ENCODE data around the gene AFMID.
"Not testable (repeated sequence)": the region's sequence is repeated elsewhere in the genome, so short reads cannot be mapped to it uniquely, and the experiment has no call there.

Gene AFMID

GRCh38 chr17:78230996-78231935 is 44.1 kb downstream of the AFMID start, which contains the start of gene TMEM235:
TMEM235 (plus strand) TSS chr17:78231631; CDS start chr17:78232024, 393 bp downstream.
- DNase-seq = no peak
- in situ Hi-C loops (cut with HindIII; ENCODE audit: low pct_ligation_motif_present, low pct_unique_long_range_greater_than_20kb, low sequenced_read_pairs) = no loop called here

DNA sequence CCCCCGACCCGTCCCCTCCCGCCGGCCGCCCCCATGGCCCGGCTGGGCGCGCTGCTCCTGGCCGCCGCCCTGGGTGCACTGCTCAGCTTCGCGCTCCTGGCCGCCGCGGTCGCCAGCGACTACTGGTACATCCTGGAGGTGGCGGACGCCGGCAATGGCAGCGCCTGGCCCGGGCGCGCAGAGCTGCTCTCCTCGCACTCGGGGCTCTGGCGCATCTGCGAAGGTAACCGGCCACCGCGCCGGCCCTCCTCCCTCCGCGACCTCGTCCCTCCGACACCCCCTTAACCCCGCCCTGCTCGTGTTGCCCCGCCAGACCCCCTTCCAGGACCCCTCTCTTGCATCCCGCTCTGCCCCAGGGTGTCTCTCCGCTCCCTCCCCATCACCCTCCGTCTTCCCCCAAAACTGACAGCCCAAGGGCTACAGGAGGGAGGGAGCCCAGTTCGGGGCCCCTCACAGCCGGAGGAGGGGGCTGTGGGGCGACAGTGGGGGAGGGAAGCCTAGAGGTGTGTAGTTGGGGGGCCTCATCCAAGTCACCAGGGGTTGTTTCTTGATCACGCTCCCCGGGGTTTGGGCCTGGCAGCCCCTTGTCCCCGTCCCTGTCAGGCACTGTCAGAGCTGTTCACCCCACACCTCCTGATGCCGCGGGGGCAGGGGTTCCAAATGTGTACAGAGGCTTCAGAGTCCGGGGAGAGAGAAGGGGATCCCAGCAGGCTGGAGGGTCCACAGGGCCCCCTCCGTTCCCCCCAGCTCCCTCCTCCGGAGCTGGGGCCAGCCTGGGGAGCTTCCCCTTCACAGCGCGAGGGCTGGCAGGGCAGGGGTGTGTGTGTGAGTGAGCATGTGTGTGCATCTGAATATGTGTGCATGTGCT is 45.1 kb downstream of the AFMID start:
- in situ Hi-C loops (cut with HindIII; ENCODE audit: low pct_ligation_motif_present, low pct_unique_long_range_greater_than_20kb, low sequenced_read_pairs) = no loop called here
- no peak for DNase-seq

DNA sequence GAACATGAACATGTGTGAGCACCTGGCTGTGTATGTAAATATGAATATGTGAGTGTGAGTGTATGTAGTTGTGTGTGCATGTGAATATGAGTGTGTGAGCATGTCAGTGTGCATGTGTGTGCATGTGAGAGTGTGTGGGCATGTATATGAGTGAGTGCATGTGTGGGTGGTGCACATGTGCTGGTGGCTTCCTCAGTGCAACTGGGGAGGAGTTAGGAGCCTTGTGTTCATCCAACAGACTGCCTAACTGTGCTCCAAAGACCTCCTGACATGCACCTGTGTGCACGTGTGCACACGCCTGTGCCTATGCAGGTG is 45.7 kb downstream of the AFMID start:
- DNase-seq = no peak
- in situ Hi-C loops (cut with HindIII; ENCODE audit: low pct_ligation_motif_present, low pct_unique_long_range_greater_than_20kb, low sequenced_read_pairs) = no loop called here

GRCh38 chr17:78233678-78234077 is 46.5 kb downstream of the AFMID start:
- in situ Hi-C loops (cut with HindIII; ENCODE audit: low pct_ligation_motif_present, low pct_unique_long_range_greater_than_20kb, low sequenced_read_pairs) = no loop called here
- no peak for DNase-seq

DNA sequence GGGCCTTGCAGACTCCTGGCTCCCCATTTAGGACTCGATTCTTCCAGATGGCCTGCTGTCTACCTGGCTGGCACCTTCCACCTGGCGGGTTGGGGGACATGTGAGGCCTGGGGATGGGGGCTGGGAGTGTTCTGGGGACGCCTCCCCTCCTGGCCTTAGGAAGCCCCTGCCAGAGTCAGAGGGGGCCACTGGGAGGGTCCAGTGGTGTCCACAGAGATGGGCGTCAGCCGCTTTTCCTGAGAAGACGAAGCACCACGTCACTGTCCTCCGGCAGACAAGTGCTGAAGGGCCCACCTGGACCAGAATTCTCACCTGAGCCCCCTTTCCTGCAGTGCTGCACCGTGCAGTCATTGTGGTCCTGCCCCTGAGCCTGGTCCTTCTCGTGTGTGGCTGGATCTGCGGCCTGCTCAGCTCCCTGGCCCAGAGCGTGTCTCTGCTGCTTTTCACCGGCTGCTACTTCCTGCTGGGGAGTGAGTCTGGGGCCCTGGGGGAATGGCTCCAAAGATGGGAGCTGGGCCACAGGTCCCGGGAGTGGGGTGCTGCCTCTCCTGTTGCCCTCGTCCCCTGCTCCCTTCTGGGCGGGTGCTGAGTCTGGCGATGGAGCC is 47.2 kb downstream of the AFMID start:
- in situ Hi-C loops (cut with HindIII; ENCODE audit: low pct_ligation_motif_present, low pct_unique_long_range_greater_than_20kb, low sequenced_read_pairs) = no loop called here
- no peak for DNase-seq

DNA sequence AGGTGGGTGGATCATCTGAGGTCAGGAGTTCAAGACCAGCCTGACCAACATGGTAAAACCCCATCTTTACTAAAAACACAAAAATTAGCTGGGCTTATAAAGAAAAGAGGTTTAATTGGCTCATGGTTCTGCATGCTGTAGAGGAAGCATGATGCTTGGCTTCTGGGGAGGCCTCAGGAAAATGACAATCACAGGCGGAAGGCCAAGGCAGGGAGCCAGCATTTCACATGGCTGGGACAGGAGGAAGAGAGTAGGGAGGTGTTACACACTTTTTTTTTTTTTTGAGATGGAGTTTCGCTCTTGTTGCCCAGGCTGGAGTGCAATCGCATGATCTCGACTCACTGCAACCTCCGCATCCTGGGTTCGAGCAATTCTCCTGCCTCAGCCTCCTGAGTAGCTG is 47.9 kb downstream of the AFMID start:
- DNase-seq; in situ Hi-C loops (cut with HindIII; ENCODE audit: low pct_ligation_motif_present, low pct_unique_long_range_greater_than_20kb, low sequenced_read_pairs): not testable (repeated sequence)

- DNase-seq = no peak
- in situ Hi-C loops (cut with HindIII; ENCODE audit: low pct_ligation_motif_present, low pct_unique_long_range_greater_than_20kb, low sequenced_read_pairs) = no loop called here
Observed at GRCh38 chr17:78235885-78236284, 48.7 kb downstream of the AFMID start.

- in situ Hi-C loops (cut with HindIII; ENCODE audit: low pct_ligation_motif_present, low pct_unique_long_range_greater_than_20kb, low sequenced_read_pairs) = no loop called here
- no peak for DNase-seq
Observed at GRCh38 chr17:78236362-78237127, 49.4 kb downstream of the AFMID start.

- in situ Hi-C loops (cut with HindIII; ENCODE audit: low pct_ligation_motif_present, low pct_unique_long_range_greater_than_20kb, low sequenced_read_pairs) = no loop called here
- no peak for DNase-seq
Observed at GRCh38 chr17:78237401-78238012, 50.3 kb downstream of the AFMID start.

GRCh38 chr17:78238823-78239488 is 51.8 kb downstream of the AFMID start:
- in situ Hi-C loops (cut with HindIII; ENCODE audit: low pct_ligation_motif_present, low pct_unique_long_range_greater_than_20kb, low sequenced_read_pairs) = no loop called here

GRCh38 chr17:78239489-78239931 is 52.3 kb downstream of the AFMID start:
- in situ Hi-C loops (cut with HindIII; ENCODE audit: low pct_ligation_motif_present, low pct_unique_long_range_greater_than_20kb, low sequenced_read_pairs) = no loop called here
- DNase-seq = no peak

More at GRCh38 chr17:78238823-78239488, 51.8 kb downstream of the AFMID start:
- no peak for DNase-seq

GRCh38 chr17:78240012-78240655 is 53.0 kb downstream of the AFMID start:
- in situ Hi-C loops (cut with HindIII; ENCODE audit: low pct_ligation_motif_present, low pct_unique_long_range_greater_than_20kb, low sequenced_read_pairs) = no loop called here
- DNase-seq = no peak

DNA sequence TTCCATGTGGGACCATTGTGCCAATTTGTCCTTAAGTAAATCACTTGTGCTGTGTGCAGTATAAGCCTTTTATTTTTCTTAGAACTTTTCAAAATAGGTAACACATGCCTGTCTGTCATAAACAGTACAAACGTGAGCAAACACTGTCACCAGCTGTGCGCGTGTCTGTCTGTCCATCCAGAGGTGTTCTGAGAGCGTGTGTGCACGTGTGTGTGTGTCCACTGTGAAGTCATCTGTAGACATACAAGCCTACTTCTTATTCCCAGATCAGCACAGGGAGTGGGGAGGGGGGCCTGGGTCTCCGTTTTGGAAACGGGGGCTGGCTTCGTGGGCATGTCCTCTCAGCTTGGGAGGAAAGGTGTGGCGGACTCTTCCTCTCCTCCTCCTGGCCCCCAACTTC is 53.7 kb downstream of the AFMID start:
- in situ Hi-C loops (cut with HindIII; ENCODE audit: low pct_ligation_motif_present, low pct_unique_long_range_greater_than_20kb, low sequenced_read_pairs) = no loop called here
- no peak for DNase-seq

DNA sequence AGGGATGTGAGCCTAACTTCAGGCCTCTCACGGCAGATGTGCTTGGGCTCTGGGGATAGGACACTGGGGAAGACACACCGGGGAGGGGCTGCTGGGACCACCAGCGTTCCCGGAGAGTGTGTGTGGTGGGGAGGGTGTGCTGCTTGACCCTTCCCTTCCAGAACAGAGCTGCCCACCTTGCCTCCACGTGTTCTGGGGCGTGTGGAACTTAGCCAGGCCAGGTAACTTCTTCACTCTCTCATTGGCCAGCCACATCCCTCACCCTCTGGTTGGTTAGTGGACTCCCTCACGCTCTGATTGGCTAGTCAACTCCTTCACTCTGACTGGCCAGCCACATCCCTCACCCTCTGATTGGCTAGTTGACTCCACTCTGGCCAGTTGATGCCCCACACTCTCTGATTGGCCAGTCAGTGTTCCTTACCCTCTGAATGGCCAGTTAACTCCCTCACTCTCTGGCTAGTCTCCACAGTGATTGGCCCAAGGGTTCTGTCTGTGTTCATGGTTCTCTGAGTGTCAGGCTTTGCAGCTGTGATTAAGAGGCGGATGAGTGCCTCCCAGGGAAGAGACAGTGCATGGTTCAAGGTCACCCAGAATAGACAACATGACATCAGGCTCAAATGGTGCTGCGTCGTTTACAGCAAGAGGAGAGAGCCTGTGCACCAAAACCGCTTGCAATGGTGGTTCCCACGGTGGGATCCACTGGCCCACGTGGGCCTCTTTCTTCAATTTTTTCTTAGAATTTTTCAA is 54.3 kb downstream of the AFMID start:
- in situ Hi-C loops (cut with HindIII; ENCODE audit: low pct_ligation_motif_present, low pct_unique_long_range_greater_than_20kb, low sequenced_read_pairs) = no loop called here
- peak; percentile 62 for DNase-seq

DNA sequence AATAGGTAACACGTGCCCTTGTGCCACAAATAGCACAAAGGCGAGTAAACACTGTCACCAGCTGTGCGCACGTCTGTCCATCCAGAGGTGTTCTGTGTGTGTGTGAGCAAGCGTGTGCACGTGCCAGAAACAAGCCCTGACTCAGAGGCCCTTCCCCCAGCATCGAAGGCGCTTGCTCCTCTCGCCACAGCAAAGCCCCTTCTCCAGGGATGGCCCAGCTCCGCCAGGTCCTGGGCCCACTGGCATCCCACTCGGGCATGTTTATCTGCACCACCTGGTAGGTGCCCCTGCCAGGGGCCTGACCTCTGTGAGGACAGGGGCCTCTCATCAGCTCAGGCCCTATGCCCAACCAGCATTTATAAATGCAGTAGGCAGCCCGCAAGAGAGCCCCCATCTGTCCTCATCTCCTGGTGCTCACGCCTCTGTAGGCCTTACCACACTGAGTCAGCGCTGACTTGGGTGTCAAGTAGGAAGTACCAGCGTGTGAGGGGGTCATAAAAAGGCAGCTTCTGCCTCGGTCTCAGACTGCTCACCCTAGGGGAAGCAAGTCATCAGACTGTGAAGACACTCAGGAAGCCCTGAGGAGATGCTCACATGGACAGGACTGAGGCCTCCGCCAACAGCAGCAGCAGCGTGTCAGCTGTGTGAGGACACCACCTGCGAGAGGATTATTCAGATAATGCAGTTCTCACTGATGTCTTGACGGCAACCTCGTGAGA is 55.0 kb downstream of the AFMID start:
- DNase-seq = no peak
- in situ Hi-C loops (cut with HindIII; ENCODE audit: low pct_ligation_motif_present, low pct_unique_long_range_greater_than_20kb, low sequenced_read_pairs) = no loop called here

GRCh38 chr17:78247304-78247703 is 60.1 kb downstream of the AFMID start:
- in situ Hi-C loops (cut with HindIII; ENCODE audit: low pct_ligation_motif_present, low pct_unique_long_range_greater_than_20kb, low sequenced_read_pairs) = no loop called here
- DNase-seq = no peak

Data from ACHN (cell line).